HCT116 (cell line): ENCODE measurements around the gene FMN2.

ENCODE experiments used
- EGR1 ChIP-seq: IDR thresholded peaks from 2 replicates; pipeline ENCODE4 v1.6.1; 2012; ENCODE audit warnings: low read depth
- EZH2 ChIP-seq: fragments of 200-600 bp; sonication (generic); IDR thresholded peaks from 2 replicates; pipeline ENCODE4 v1.6.1; 2017; ENCODE audit warnings: antibody characterized with exemption, mixed run types
- POLR2A ChIP-seq: IDR thresholded peaks from 2 replicates; pipeline ENCODE4 v1.7.0; 2011; ENCODE audit warnings: borderline replicate concordance; ENCODE audit not compliant: insufficient read depth, insufficient read length; ENCODE audit errors: extremely low read depth
- POLR2AphosphoS5 ChIP-seq: IDR thresholded peaks from 2 replicates; pipeline ENCODE4 v1.6.1; 2011; ENCODE audit warnings: mild to moderate bottlenecking, low read depth, low read length, moderate library complexity
- TF ChIP-seq, protein P1 (sequence below): IDR thresholded peaks from 2 replicates; pipeline ENCODE4 v1.6.1; 2012
- TF ChIP-seq, protein P2 (sequence below), 3 experiments: fragments of 200-600 bp in 1 of 3; sonication (generic) in 1 of 3; IDR thresholded peaks in 2 of 3; conservative IDR thresholded peaks in 1 of 3; 2 replicates each; pipeline ENCODE4 v1.5.1; 2012 to 2017; ENCODE audit warnings: low read depth in 2 of 3, low read length in 2 of 3, antibody characterized with exemption in 1 of 3, borderline replicate concordance in 1 of 3, control low read depth in 1 of 3, mild to moderate bottlenecking in 1 of 3, mixed read lengths in 1 of 3, mixed run types in 1 of 3, moderate library complexity in 1 of 3; ENCODE audit not compliant: insufficient read depth in 1 of 3

DNA sequence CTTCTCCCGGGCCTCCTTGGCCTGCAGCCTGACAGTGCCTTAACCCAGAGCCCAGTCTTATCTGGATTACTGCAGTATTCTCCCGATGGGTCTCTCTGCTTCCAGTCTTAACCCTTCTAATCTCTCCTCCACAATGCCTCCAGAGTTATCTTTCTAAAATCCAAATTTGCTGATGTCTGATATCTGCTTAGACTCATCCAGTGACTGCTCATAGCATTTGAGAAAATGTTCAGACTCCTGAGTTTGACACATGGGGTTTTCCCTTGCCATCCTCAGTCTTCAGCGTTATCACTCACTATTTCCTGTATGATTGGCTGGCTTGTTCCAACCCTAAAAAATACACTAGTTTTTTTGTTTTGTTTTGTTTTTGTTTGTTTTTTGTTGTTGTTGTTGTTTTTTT, 102.0 kb downstream of the FMN2 start:
- TF ChIP-seq, protein P1, sequence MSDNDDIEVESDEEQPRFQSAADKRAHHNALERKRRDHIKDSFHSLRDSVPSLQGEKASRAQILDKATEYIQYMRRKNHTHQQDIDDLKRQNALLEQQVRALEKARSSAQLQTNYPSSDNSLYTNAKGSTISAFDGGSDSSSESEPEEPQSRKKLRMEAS: no peak
- no peak for TF ChIP-seq EGR1
- TF ChIP-seq POLR2A: no peak
- no peak for TF ChIP-seq EZH2
- TF ChIP-seq, protein P2, sequence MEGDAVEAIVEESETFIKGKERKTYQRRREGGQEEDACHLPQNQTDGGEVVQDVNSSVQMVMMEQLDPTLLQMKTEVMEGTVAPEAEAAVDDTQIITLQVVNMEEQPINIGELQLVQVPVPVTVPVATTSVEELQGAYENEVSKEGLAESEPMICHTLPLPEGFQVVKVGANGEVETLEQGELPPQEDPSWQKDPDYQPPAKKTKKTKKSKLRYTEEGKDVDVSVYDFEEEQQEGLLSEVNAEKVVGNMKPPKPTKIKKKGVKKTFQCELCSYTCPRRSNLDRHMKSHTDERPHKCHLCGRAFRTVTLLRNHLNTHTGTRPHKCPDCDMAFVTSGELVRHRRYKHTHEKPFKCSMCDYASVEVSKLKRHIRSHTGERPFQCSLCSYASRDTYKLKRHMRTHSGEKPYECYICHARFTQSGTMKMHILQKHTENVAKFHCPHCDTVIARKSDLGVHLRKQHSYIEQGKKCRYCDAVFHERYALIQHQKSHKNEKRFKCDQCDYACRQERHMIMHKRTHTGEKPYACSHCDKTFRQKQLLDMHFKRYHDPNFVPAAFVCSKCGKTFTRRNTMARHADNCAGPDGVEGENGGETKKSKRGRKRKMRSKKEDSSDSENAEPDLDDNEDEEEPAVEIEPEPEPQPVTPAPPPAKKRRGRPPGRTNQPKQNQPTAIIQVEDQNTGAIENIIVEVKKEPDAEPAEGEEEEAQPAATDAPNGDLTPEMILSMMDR (IDR thresholded peaks at IDR 0.05 in 2 of 3, conservative IDR thresholded peaks at IDR 0.05 in 1 of 3; ENCODE audit: borderline replicate concordance in 1 of 3, insufficient read depth in 1 of 3, low read depth in 2 of 3, low read length in 2 of 3): no peak
- TF ChIP-seq POLR2AphosphoS5: no peak
